ENCODE data around the gene CD5L. TPM values are rescaled to one million over a fixed set of nuclear protein-coding genes. Genes with fewer than 3 reads are reported as not detected.

The CD5L gene
- not detected in 2 replicates for total RNA-seq (2014; rRNA removed)
- not detected for polyA plus RNA-seq (2012)

GRCh38 chr1:157841708-157842107 is at the start of gene CD5L:
TSS of gene CD5L (minus strand) at chr1:157841808. CDS start at chr1:157841701, 107 bp downstream.
- no peak for DNase-seq (ENCODE audit: low read depth)

- DNase-seq (ENCODE audit: low read depth), result no peak
Measured at GRCh38 chr1:157882580-157882979, 41.0 kb upstream of the CD5L start.

GRCh38 chr1:157880621-157881020 is 39.0 kb upstream of the CD5L start:
- DNase-seq (ENCODE audit: low read depth), result no peak

GRCh38 chr1:157878059-157878458 is 36.5 kb upstream of the CD5L start:
- DNase-seq (ENCODE audit: low read depth), result peak; percentile 42

GRCh38 chr1:157870490-157870889 is 28.9 kb upstream of the CD5L start:
- no peak for DNase-seq (ENCODE audit: low read depth)

GRCh38 chr1:157868654-157869053 is 27.0 kb upstream of the CD5L start:
- DNase-seq (ENCODE audit: low read depth), result no peak

- no peak for DNase-seq (ENCODE audit: low read depth)
Measured at GRCh38 chr1:157862114-157863070, 20.8 kb upstream of the CD5L start.

- no peak for DNase-seq (ENCODE audit: low read depth)
Measured at GRCh38 chr1:157856538-157856937, 14.9 kb upstream of the CD5L start.

GRCh38 chr1:157852476-157852875 is 10.9 kb upstream of the CD5L start:
- peak; percentile 38 for DNase-seq (ENCODE audit: low read depth)

- DNase-seq (ENCODE audit: low read depth), result no peak
Measured at GRCh38 chr1:157849229-157849875, 7.7 kb upstream of the CD5L start.

- no peak for DNase-seq (ENCODE audit: low read depth)
Measured at GRCh38 chr1:157844089-157844830, 2.7 kb upstream of the CD5L start.

- no peak for DNase-seq (ENCODE audit: low read depth)
Measured at GRCh38 chr1:157842939-157843338, 1.3 kb upstream of the CD5L start.

GRCh38 chr1:157838966-157839365 is 2.6 kb downstream of the CD5L start:
- no peak for DNase-seq (ENCODE audit: low read depth)

GRCh38 chr1:157834430-157834829 is 7.2 kb downstream of the CD5L start:
- DNase-seq (ENCODE audit: low read depth), result no peak

- no peak for DNase-seq (ENCODE audit: low read depth)
Measured at GRCh38 chr1:157833145-157833544, 8.5 kb downstream of the CD5L start.

GRCh38 chr1:157831968-157832626 is 9.5 kb downstream of the CD5L start:
- no peak for DNase-seq (ENCODE audit: low read depth)

GRCh38 chr1:157830887-157831286 is 10.7 kb downstream of the CD5L start:
- DNase-seq (ENCODE audit: low read depth), result no peak

GRCh38 chr1:157829711-157830110 is 11.9 kb downstream of the CD5L start:
- no peak for DNase-seq (ENCODE audit: low read depth)

- no peak for DNase-seq (ENCODE audit: low read depth)
Measured at GRCh38 chr1:157829210-157829609, 12.4 kb downstream of the CD5L start.

- DNase-seq (ENCODE audit: low read depth), result no peak
Measured at GRCh38 chr1:157820299-157820698, 21.3 kb downstream of the CD5L start.

GRCh38 chr1:157819896-157820295 is 21.7 kb downstream of the CD5L start, which contains the start of gene FCRL1:
TSS of gene FCRL1 (minus strand) at chr1:157820120. CDS start at chr1:157820037, 83 bp downstream.
- DNase-seq (ENCODE audit: low read depth), result no peak

All from LHCN-M2 (cell line).